ENCODE measurements around the gene HEATR5B. TPM values are rescaled to one million over a fixed set of nuclear protein-coding genes. Genes with fewer than 3 reads are reported as not detected.

The HEATR5B gene
- total RNA-seq, 1 donor from 2014 or later = 15.1 TPM

DNA sequence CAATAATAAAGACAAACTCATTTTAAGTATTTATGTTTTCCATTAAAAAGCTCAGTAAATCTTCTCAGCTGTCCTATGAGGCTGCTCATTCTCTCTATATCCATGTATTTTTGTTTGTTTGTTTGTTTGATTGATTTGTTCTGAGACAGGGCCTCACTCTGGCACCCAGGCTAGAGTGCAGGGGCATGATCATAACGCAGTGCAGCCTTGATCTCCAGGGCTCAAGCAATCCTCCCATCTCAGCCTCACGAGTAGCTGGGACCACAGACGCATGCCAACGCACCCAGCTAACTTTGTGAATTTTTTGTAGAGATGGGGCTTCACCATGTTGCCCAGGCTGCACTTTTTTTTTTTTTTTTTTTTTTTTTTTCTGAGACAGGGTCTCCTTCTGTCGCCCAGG is 123.4 kb downstream of the HEATR5B start:
- H3K4me3 Mint-ChIP-seq (ENCODE audit: unreplicated experiment) = no peak overlapping the region
- H3K27me3 Mint-ChIP-seq (ENCODE audit: low read depth) = no peaks in the 10 kb centered on the region
- no peaks in the 10 kb centered on the region for H3K9me3 Mint-ChIP-seq (ENCODE audit: low read depth)
- no peak for DNase-seq (ENCODE audit: low spot score)
- H3K27ac Mint-ChIP-seq (ENCODE audit: unreplicated experiment) = no peak overlapping the region
- TF ChIP-seq, protein P1, sequence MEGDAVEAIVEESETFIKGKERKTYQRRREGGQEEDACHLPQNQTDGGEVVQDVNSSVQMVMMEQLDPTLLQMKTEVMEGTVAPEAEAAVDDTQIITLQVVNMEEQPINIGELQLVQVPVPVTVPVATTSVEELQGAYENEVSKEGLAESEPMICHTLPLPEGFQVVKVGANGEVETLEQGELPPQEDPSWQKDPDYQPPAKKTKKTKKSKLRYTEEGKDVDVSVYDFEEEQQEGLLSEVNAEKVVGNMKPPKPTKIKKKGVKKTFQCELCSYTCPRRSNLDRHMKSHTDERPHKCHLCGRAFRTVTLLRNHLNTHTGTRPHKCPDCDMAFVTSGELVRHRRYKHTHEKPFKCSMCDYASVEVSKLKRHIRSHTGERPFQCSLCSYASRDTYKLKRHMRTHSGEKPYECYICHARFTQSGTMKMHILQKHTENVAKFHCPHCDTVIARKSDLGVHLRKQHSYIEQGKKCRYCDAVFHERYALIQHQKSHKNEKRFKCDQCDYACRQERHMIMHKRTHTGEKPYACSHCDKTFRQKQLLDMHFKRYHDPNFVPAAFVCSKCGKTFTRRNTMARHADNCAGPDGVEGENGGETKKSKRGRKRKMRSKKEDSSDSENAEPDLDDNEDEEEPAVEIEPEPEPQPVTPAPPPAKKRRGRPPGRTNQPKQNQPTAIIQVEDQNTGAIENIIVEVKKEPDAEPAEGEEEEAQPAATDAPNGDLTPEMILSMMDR (IDR thresholded peaks at IDR 0.05) = no peak
- peaks cover 43% of the 10 kb centered on the region for H3K4me1 Mint-ChIP-seq (ENCODE audit: low read depth)
- peaks cover 5% of the 10 kb centered on the region for H3K36me3 Mint-ChIP-seq (ENCODE audit: low read depth)

DNA sequence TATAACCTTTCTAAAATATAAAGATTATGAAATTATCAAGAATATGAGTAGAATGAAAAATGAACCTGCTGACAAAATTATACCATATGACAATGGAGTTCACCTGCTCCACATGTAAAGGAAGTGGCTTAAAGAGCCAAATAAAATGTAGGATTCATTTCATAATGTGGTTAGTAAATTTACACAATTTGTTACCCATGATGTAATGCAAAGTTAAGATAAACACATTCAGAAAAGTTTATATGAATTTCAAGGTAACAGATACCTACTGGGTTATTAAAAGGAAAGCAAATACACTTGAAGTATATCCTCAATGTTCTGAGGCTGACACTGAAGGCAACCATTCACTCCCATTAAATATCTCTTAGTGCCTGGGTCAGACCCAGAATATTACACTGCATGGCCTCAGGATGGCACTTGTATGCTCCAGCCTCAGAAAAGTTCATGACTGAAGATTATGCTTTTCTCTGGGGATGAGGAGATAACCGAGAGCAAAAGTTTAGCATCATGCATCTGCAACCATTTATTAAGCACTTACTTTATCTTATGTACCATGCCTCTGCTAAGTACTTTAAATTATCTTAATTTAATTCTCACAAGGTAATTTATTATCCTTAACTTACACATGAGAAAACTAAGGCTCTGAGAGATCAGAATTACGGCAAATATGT is 124.0 kb downstream of the HEATR5B start:
- Mint-ChIP-seq H3K4me1 (ENCODE audit: low read depth) (peaks cover 40% of the 10 kb centered on the region), H3K36me3 (ENCODE audit: low read depth) (peaks cover 5% of the 10 kb centered on the region), H3K4me3 (ENCODE audit: unreplicated experiment) (no peak overlapping the region), H3K27me3 (ENCODE audit: low read depth) (no peaks in the 10 kb centered on the region), H3K9me3 (ENCODE audit: low read depth) (no peaks in the 10 kb centered on the region), H3K27ac (ENCODE audit: unreplicated experiment) (no peak overlapping the region)
- TF ChIP-seq, protein P1 (IDR thresholded peaks at IDR 0.05) = no peak
- no peak for DNase-seq (ENCODE audit: low spot score)

DNA sequence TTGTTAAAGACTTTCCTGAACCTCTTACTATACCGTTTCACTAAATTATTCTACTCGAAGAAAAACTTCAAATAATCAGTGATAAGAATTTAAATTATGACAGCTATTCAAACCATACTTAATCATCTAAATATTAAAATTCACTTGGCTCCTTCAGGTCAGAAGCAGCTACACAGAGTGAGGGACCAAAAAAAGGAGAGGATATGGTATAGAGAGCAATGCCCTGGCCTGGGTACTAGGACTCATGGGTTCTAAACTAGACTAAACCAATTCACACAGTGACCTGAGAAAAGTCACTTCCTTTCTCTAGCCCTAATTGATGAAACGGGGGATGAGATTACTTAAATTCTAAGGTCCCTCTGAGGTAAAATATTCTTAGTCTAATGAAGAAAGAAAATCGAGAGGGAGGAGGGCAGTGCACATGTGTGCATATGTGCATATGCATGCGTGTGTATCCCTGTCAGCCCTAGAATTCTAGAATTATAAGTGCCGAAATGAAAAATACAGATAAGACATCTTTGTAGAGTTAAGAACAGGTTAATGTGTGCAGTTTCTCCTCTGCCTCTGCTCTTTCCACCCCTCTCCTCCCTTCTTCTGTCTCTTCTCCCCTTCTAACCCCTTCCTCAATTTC is 129.1 kb downstream of the HEATR5B start:
- H3K36me3 Mint-ChIP-seq (ENCODE audit: low read depth) = peaks cover 5% of the 10 kb centered on the region
- no peak overlapping the region for H3K27ac Mint-ChIP-seq (ENCODE audit: unreplicated experiment)
- H3K27me3 Mint-ChIP-seq (ENCODE audit: low read depth) = no peaks in the 10 kb centered on the region
- no peak overlapping the region for H3K4me3 Mint-ChIP-seq (ENCODE audit: unreplicated experiment)
- no peaks in the 10 kb centered on the region for H3K9me3 Mint-ChIP-seq (ENCODE audit: low read depth)
- DNase-seq (ENCODE audit: low spot score) = no peak
- TF ChIP-seq, protein P1 (IDR thresholded peaks at IDR 0.05) = no peak
- peaks cover 49% of the 10 kb centered on the region for H3K4me1 Mint-ChIP-seq (ENCODE audit: low read depth)

DNA sequence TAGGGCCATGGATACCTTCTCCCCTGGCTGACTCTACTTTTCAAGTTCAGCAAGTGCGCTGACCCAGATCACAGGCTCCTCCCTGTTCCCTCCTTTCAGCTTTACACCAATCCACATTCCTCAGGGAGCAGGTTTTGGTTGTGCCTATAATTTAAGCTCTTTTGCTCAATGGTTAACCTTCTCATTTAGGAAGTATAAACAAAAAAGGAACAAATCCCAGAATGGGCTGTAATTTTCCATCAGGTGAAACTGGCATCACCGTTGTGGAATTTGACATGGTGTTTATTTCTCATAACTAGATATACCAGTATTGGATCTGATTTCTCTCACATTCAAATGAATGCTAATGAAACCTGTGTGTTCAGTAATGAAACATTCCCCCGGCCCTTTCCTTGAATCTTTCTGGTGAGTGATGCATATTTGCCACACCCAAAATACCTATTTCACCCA is 131.4 kb downstream of the HEATR5B start:
- Mint-ChIP-seq H3K4me1 (ENCODE audit: low read depth) (peaks cover 49% of the 10 kb centered on the region), H3K27ac (ENCODE audit: unreplicated experiment) (peak overlapping the region; percentile 57), H3K9me3 (ENCODE audit: low read depth) (no peaks in the 10 kb centered on the region)

DNA sequence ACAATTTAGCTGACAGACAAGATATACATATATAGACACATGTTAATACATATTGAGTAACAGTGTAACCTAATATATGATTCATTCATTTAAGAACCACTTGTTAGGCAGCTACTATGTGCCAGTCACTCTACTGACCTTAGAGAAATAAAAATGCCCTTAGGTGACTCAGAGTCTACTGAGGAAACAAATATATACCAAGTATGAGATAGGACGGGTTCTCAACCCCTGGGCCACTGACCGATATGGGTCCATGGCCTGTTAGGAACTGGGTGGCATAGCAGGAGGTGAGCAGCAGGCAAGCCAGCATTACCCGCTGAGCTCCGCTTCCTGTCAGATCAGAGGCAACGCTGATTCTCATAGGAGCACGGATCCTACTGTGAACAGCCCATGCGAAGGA is 132.6 kb downstream of the HEATR5B start:
- no peaks in the 10 kb centered on the region for H3K27me3 Mint-ChIP-seq (ENCODE audit: low read depth)
- TF ChIP-seq, protein P1 (IDR thresholded peaks at IDR 0.05) = no peak
- peaks cover 46% of the 10 kb centered on the region for H3K4me1 Mint-ChIP-seq (ENCODE audit: low read depth)
- H3K9me3 Mint-ChIP-seq (ENCODE audit: low read depth) = no peaks in the 10 kb centered on the region
- no peak overlapping the region for H3K4me3 Mint-ChIP-seq (ENCODE audit: unreplicated experiment)
- DNase-seq (ENCODE audit: low spot score) = no peak
- H3K36me3 Mint-ChIP-seq (ENCODE audit: low read depth) = no peaks in the 10 kb centered on the region
- H3K27ac Mint-ChIP-seq (ENCODE audit: unreplicated experiment) = peak overlapping the region; percentile 64

More for the DNA sequence above, 131.4 kb downstream of the HEATR5B start:
- TF ChIP-seq, protein P1 (IDR thresholded peaks at IDR 0.05) = no peak
- DNase-seq (ENCODE audit: low spot score) = no peak
- Mint-ChIP-seq H3K36me3 (ENCODE audit: low read depth) (no peaks in the 10 kb centered on the region), H3K27me3 (ENCODE audit: low read depth) (no peaks in the 10 kb centered on the region), H3K4me3 (ENCODE audit: unreplicated experiment) (no peak overlapping the region)
